CD8-positive, alpha-beta memory T cell (primary cell): Measurements from ENCODE around the gene DUS3L. TPM values are rescaled to one million over a fixed set of nuclear protein-coding genes. Genes with fewer than 3 reads are reported as not detected.
A peak's percentile ranks its signal among the peaks of the same experiment; 100 is the strongest.

ENCODE experiments used
- CTCF ChIA-PET: fragments of 350-600 bp; sonication (Branson Sonifier 250); formaldehyde crosslinking; loops from one replicate; lab custom pipeline; 2021; ENCODE audit warnings: antibody characterized with exemption; lab: Charles Lee
- POLR2A ChIA-PET: fragments of 350-600 bp; sonication (Branson Sonifier 250); formaldehyde crosslinking; loops from one replicate; lab custom pipeline; 2021; ENCODE audit warnings: antibody characterized with exemption; lab: Charles Lee
- DNase-seq, 5 donors: peaks; one replicate each; pipeline versions ENCODE4 v3.0.0 to v3.0.0-alpha.2; 2020 to 2022; ENCODE audit warnings: mixed read lengths in 1 of 5
- H3K27ac ChIP-seq: one replicate; pipeline ENCODE4 v1.7.0; 2013; ENCODE audit warnings: low read depth, mild to moderate bottlenecking, low read length, moderate library complexity
- H3K27me3 ChIP-seq: 2 replicates; pipeline ENCODE4 v1.7.0; 2013; ENCODE audit warnings: low read length, mild to moderate bottlenecking; ENCODE audit not compliant: insufficient read depth, poor library complexity, severe bottlenecking
- H3K36me3 ChIP-seq: 2 replicates; pipeline ENCODE4 v1.7.0; 2013; ENCODE audit warnings: mild to moderate bottlenecking, low read length, moderate library complexity; ENCODE audit not compliant: insufficient read depth
- H3K4me1 ChIP-seq: 2 replicates; pipeline ENCODE4 v1.7.0; 2013; ENCODE audit warnings: mild to moderate bottlenecking, low read length, moderate library complexity; ENCODE audit not compliant: insufficient read depth
- H3K4me3 ChIP-seq: 2 replicates; pipeline ENCODE4 v1.7.0; 2013; ENCODE audit warnings: mild to moderate bottlenecking, low read length
- H3K9me3 ChIP-seq: 2 replicates; pipeline ENCODE4 v1.7.0; 2013; ENCODE audit warnings: mild to moderate bottlenecking, low read length
- H3K27ac Mint-ChIP-seq, 8 donors: one replicate each; pipeline ENCODE4 v1.8.0; 2020 to 2021; ENCODE audit warnings: mixed read lengths in 8 of 8, mild to moderate bottlenecking in 6 of 8, inconsistent platforms in 3 of 8, moderate library complexity in 3 of 8
- H3K27me3 Mint-ChIP-seq, 2 donors: one replicate each; pipeline ENCODE4 v1.8.0; 2020 to 2021; ENCODE audit warnings: mixed read lengths in 2 of 2, mild to moderate bottlenecking in 1 of 2, moderate library complexity in 1 of 2
- H3K36me3 Mint-ChIP-seq, 3 donors: one replicate each; pipeline ENCODE4 v1.8.0; 2020 to 2021; ENCODE audit warnings: mixed read lengths in 3 of 3, inconsistent platforms in 1 of 3, mild to moderate bottlenecking in 1 of 3
- H3K4me1 Mint-ChIP-seq, 3 donors: one replicate each; pipeline ENCODE4 v1.8.0; 2020 to 2021; ENCODE audit warnings: mixed read lengths in 3 of 3, inconsistent platforms in 1 of 3, mild to moderate bottlenecking in 1 of 3
- H3K4me3 Mint-ChIP-seq, 7 donors: one replicate each; pipeline ENCODE4 v1.8.0; 2020 to 2021; ENCODE audit warnings: mixed read lengths in 7 of 7, mild to moderate bottlenecking in 6 of 7, moderate library complexity in 4 of 7, inconsistent platforms in 2 of 7
- H3K9me3 Mint-ChIP-seq, 5 donors: one replicate each; pipeline ENCODE4 v1.8.0; 2020 to 2022; ENCODE audit warnings: mixed read lengths in 5 of 5, mild to moderate bottlenecking in 3 of 5, moderate library complexity in 2 of 5, inconsistent platforms in 1 of 5
- polyA plus RNA-seq: library from polyadenylated mRNA; unstranded; fragments of 300-500 nt; fragmentation: Illumina TruSeq; gene quantifications from one replicate; pipeline ENCODE4 v1.2.3, GENCODE V29; 2021
- total RNA-seq, 2 experiments: library from RNA; stranded (reverse); gene quantifications; one replicate each; pipeline ENCODE4 v1.2.3, GENCODE V29; 2021

The DUS3L gene
- total and polyA plus RNA-seq, 3 experiments from 2014 or later = 33.2 to 93.6 (median 90.9) TPM

DNA sequence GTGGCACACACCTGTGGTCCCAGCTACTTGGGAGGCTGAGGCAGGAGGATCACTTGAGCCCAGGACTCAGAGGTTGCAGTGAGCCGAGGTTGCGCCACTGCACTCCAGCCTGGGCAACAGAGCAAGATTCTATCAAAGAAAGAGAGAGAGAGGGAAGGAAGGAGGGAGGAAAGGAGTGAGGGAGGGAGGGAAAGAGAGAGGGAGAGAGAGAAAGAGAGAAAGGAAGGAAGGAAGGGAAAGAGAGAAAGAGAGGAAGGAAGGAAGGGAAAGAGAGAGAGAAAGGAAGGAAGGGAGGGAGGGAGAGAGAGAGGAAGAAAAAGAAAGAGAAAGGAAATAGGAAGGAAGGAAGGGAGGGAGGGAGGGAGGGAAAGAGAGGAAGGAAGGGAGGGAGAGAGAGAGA is 26.3 kb upstream of the DUS3L start:
- Histone ChIP-seq H3K27me3 (no peaks in the 10 kb centered on the region), H3K36me3 (no peaks in the 10 kb centered on the region), H3K4me1 (no peaks in the 10 kb centered on the region), H3K27ac (no peak overlapping the region), H3K4me3 (no peak overlapping the region), H3K9me3 (no peaks in the 10 kb centered on the region)
- Mint-ChIP-seq H3K27me3 (peaks cover 3 to 10% of the 10 kb centered on the region in 2 donors), H3K36me3 (no peaks in the 10 kb centered on the region), H3K4me3 (no peak overlapping the region), H3K4me1 (no peaks in the 10 kb centered on the region), H3K27ac (peak overlapping the region in 1 of 8 donors; percentile 73), H3K9me3 (no peaks in the 10 kb centered on the region)
- DNase-seq = no peak
- POLR2A ChIA-PET = no interaction called here
- CTCF ChIA-PET = no interaction called here

- CTCF ChIA-PET = no interaction called here
- Mint-ChIP-seq H3K36me3 (no peaks in the 10 kb centered on the region), H3K27ac (no peak overlapping the region), H3K4me1 (no peaks in the 10 kb centered on the region), H3K9me3 (no peaks in the 10 kb centered on the region), H3K4me3 (no peak overlapping the region), H3K27me3 (peaks cover 0 to 7% of the 10 kb centered on the region in 2 donors)
- POLR2A ChIA-PET = no interaction called here
- Histone ChIP-seq H3K36me3 (no peaks in the 10 kb centered on the region), H3K27ac (no peak overlapping the region), H3K27me3 (no peaks in the 10 kb centered on the region), H3K9me3 (no peaks in the 10 kb centered on the region), H3K4me1 (no peaks in the 10 kb centered on the region), H3K4me3 (no peak overlapping the region)
- no peak for DNase-seq
These were observed 23.9 kb upstream of the DUS3L start for GRCh38 chr19:5814852-5815246.

- no peak overlapping the region for H3K27ac ChIP-seq
- no peaks in the 10 kb centered on the region for H3K36me3 ChIP-seq
- no peak overlapping the region for H3K4me3 ChIP-seq
- no peaks in the 10 kb centered on the region for H3K36me3 Mint-ChIP-seq
- H3K27me3 Mint-ChIP-seq = peaks cover 0 to 9% of the 10 kb centered on the region in 2 donors
- no peaks in the 10 kb centered on the region for H3K4me1 ChIP-seq
- no peaks in the 10 kb centered on the region for H3K4me1 Mint-ChIP-seq
- POLR2A ChIA-PET = no interaction called here
- H3K9me3 ChIP-seq = no peaks in the 10 kb centered on the region
- DNase-seq = no peak
- H3K9me3 Mint-ChIP-seq = no peaks in the 10 kb centered on the region
- no peaks in the 10 kb centered on the region for H3K27me3 ChIP-seq
- CTCF ChIA-PET = no interaction called here
- no peak overlapping the region for H3K27ac Mint-ChIP-seq
- H3K4me3 Mint-ChIP-seq = no peak overlapping the region
These were observed 23.3 kb upstream of the DUS3L start for GRCh38 chr19:5814123-5814851.

- POLR2A ChIA-PET = no interaction called here
- Mint-ChIP-seq H3K4me1 (no peaks in the 10 kb centered on the region), H3K4me3 (no peak overlapping the region), H3K9me3 (no peaks in the 10 kb centered on the region), H3K27me3 (peaks cover 0 to 4% of the 10 kb centered on the region in 2 donors), H3K27ac (no peak overlapping the region), H3K36me3 (no peaks in the 10 kb centered on the region)
- Histone ChIP-seq H3K27me3 (no peaks in the 10 kb centered on the region), H3K4me3 (no peak overlapping the region), H3K27ac (no peak overlapping the region), H3K9me3 (no peaks in the 10 kb centered on the region), H3K36me3 (no peaks in the 10 kb centered on the region), H3K4me1 (no peaks in the 10 kb centered on the region)
- CTCF ChIA-PET = no interaction called here
- no peak for DNase-seq
These were observed 20.2 kb upstream of the DUS3L start for GRCh38 chr19:5811117-5811516.

DNA sequence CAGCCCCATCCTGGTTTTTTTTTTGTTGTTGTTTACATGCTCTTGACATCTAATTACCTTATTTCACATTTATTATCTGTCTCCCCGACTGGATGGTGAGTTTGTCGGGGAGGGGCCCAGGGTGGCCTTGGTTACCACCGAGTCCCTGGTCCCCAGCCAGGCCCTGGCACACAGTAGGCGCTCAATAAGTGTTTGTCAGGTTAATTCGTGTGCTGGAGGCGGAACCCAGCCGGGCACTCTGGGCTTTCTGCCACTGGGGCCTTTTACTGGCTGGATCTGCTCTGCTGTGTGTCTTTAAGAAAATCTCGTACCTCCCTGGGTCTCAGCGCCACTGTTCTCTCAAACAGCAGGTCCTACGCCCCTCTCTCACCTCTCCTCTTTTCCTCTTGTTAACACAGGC is 18.5 kb upstream of the DUS3L start:
- no peaks in the 10 kb centered on the region for H3K27me3 ChIP-seq
- no peak for DNase-seq
- no peaks in the 10 kb centered on the region for H3K9me3 ChIP-seq
- H3K27ac Mint-ChIP-seq = no peak overlapping the region
- no peaks in the 10 kb centered on the region for H3K9me3 Mint-ChIP-seq
- no peaks in the 10 kb centered on the region for H3K36me3 ChIP-seq
- POLR2A ChIA-PET = no interaction called here
- H3K4me3 Mint-ChIP-seq = no peak overlapping the region
- H3K27me3 Mint-ChIP-seq = peaks cover 0 to 4% of the 10 kb centered on the region in 2 donors
- CTCF ChIA-PET = interaction anchor here (1.7 kb wide), 2 partner anchors 16 to 212 kb away, joined by 3 to 4 read pairs; no protein-coding TSS in a partner anchor
- H3K4me3 ChIP-seq = no peak overlapping the region
- no peaks in the 10 kb centered on the region for H3K36me3 Mint-ChIP-seq
- H3K4me1 Mint-ChIP-seq = peaks cover 0 to 5% (median under 1%) of the 10 kb centered on the region in 3 donors
- H3K27ac ChIP-seq = no peak overlapping the region
- H3K4me1 ChIP-seq = peaks cover 2% of the 10 kb centered on the region

DNA sequence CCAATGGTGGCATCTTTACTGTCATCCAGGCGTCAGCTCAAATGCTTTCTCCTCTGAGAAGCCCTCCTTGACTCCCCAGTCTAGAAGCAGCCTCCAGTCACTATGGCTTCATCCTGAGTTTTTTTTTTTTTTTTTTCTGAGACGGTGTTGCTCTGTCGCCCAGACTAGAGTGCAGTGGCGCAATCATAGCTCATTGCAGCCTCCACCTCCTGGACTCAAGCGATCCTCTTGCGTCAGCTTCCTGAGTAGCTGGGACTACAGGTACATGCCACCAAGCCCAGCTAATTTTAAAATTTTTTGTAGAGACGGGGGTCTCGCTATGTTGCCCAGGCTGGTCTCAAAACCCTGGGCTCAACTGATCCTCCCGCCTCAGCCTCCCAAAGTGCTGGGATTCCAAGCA is 18.1 kb upstream of the DUS3L start:
- CTCF ChIA-PET = interaction anchor here (1.7 kb wide), 2 partner anchors 16 to 213 kb away, joined by 3 to 4 read pairs; no protein-coding TSS in a partner anchor
- POLR2A ChIA-PET = no interaction called here
- Mint-ChIP-seq H3K4me1 (peaks cover 1 to 9% (median 5%) of the 10 kb centered on the region in 3 donors), H3K27ac (no peak overlapping the region), H3K4me3 (no peak overlapping the region), H3K27me3 (peaks cover 0 to 8% of the 10 kb centered on the region in 2 donors), H3K9me3 (no peaks in the 10 kb centered on the region), H3K36me3 (no peaks in the 10 kb centered on the region)
- Histone ChIP-seq H3K9me3 (no peaks in the 10 kb centered on the region), H3K4me3 (no peak overlapping the region), H3K36me3 (no peaks in the 10 kb centered on the region), H3K4me1 (peaks cover 6% of the 10 kb centered on the region), H3K27ac (no peak overlapping the region), H3K27me3 (no peaks in the 10 kb centered on the region)
- no peak for DNase-seq

DNA sequence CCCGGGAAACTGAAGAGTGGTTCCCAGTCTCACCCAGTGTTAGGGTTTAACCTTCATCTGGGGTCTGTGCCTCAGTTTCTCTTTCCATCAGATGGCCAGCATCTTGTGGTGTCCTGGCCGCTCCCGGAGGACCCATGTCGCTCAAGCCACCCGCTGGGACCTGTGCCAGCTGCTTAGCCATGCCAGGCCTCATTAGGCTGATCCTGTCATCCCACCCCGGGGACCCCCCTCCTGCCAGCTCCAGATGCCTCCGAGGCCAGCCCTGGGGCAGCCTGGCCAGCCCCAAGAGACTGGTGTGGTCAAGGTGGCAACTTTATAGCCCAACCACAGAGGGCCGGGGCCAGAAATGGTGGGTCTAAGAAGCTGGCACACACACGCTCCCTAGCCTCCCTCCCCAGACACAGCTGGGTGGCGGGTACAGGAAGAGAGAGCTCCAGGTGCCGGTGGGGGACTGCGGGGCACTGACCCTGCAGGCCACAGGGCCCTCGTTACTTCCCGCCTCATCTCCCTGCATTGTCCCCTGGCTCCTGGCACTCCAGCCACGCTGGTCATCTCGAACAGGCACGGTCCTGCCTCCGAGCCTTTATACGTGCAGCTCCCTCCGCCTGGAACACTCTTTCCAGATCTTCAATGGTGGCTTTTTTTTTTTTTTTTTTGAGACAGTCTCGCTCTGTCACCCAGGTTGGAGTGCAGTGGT is 17.3 kb upstream of the DUS3L start:
- Mint-ChIP-seq H3K36me3 (no peaks in the 10 kb centered on the region), H3K27me3 (peaks cover 5 to 8% of the 10 kb centered on the region in 2 donors), H3K4me3 (no peak overlapping the region), H3K9me3 (no peaks in the 10 kb centered on the region), H3K4me1 (peaks cover 6 to 17% (median 13%) of the 10 kb centered on the region in 3 donors), H3K27ac (no peak overlapping the region)
- Histone ChIP-seq H3K27me3 (peaks cover 4% of the 10 kb centered on the region), H3K36me3 (no peaks in the 10 kb centered on the region), H3K27ac (no peak overlapping the region), H3K9me3 (no peaks in the 10 kb centered on the region), H3K4me1 (peaks cover 14% of the 10 kb centered on the region), H3K4me3 (no peak overlapping the region)
- ChIA-PET CTCF (interaction anchor here (1.7 kb wide), 2 partner anchors 15 to 214 kb away, joined by 3 to 4 read pairs; no protein-coding TSS in a partner anchor), POLR2A (interaction anchor here (0.6 kb wide), 1 partner anchor 11 kb away, joined by 3 read pairs; no protein-coding TSS in a partner anchor)
- DNase-seq = peak in 1 of 5 donors; percentile 50

DNA sequence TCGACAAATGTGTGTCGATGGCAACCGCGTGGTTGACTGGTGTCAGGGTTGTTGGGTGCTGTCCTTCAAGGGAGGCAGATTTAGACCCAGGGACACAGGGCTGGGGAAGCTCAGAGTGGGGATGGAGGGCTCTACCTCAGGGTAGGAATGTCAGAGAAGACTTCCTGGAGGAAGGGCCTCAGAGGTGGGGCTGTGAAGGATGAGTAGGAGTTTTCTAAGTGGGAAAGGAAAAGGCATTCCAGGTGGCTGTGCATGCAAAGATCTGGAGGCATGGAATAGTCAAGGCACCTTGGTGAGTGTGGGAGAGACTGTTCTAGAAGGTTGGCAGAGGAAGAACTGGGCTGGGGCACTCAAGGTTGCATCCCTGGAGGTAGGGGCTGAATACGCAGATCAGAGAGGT is 15.9 kb upstream of the DUS3L start:
- no peaks in the 10 kb centered on the region for H3K36me3 ChIP-seq
- peaks cover 8% of the 10 kb centered on the region in 2 donors for H3K27me3 Mint-ChIP-seq
- CTCF ChIA-PET = interaction anchor here (0.8 kb wide), 1 partner anchor 16 kb away, joined by 3 read pairs; the partner anchor contains the start of gene DUS3L
- no peak for DNase-seq
- no peak overlapping the region for H3K27ac ChIP-seq
- no peaks in the 10 kb centered on the region for H3K9me3 ChIP-seq
- no peaks in the 10 kb centered on the region for H3K9me3 Mint-ChIP-seq
- peak overlapping the region in 2 of 7 donors; percentile 20 to 42 for H3K4me3 Mint-ChIP-seq
- POLR2A ChIA-PET = no interaction called here
- H3K4me1 Mint-ChIP-seq = peaks cover 8 to 25% (median 20%) of the 10 kb centered on the region in 3 donors
- no peaks in the 10 kb centered on the region for H3K36me3 Mint-ChIP-seq
- H3K4me3 ChIP-seq = no peak overlapping the region
- peaks cover 6% of the 10 kb centered on the region for H3K27me3 ChIP-seq
- H3K4me1 ChIP-seq = peaks cover 18% of the 10 kb centered on the region
- H3K27ac Mint-ChIP-seq = peak overlapping the region in 3 of 8 donors; percentile 1 to 23 (median 11)
